Loucy (cell line): ENCODE measurements around the gene FAM8A1.

ENCODE experiments used
- CTCF ChIP-seq: fragments of 200-600 bp; sonication (generic); conservative IDR thresholded peaks from 2 replicates; pipeline ENCODE4 v1.5.1; 2014; ENCODE audit warnings: mild to moderate bottlenecking, antibody characterized with exemption, low read length
- EZH2phosphoT487 ChIP-seq: fragments of 200-600 bp; IDR thresholded peaks from 2 replicates; pipeline ENCODE4 v1.6.1; 2018; ENCODE audit warnings: antibody characterized with exemption, mild to moderate bottlenecking, moderate library complexity, borderline replicate concordance

- TF ChIP-seq CTCF: no peak
- no peak for TF ChIP-seq EZH2phosphoT487
Measured at GRCh38 chr6:17628873-17629272, 28.8 kb downstream of the FAM8A1 start.
